Natural killer cell treated with Interleukin-12 subunit alpha and Interleukin-12 subunit beta and Interleukin-15 and Interleukin-18, amount 100 ng/mL, for 72 hours (primary cell): Measurements from ENCODE around the gene BEST3. TPM values are rescaled to one million over a fixed set of nuclear protein-coding genes. Genes with fewer than 3 reads are reported as not detected.
"Not testable (repeated sequence)": the region's sequence is repeated elsewhere in the genome, so short reads cannot be mapped to it uniquely, and the experiment has no call there.

Experiments used
- ATAC-seq, 2 donors: fragments of 150-1000 bp; cut with Tn5 transposase in 1 of 2; sonication (Bioruptor Pico), chemical (Tn5 transposase) in 1 of 2; 2 replicates each; pipeline ENCODE4 v1.10.0; 2021
- DNase-seq: peaks from one replicate; pipeline ENCODE4 v3.0.0; 2022; ENCODE audit warnings: low spot score
- H3K27ac Mint-ChIP-seq, 2 donors: 1 replicate in 1 of 2; 2 replicates in 1 of 2; pipeline ENCODE4 v1.8.0; 2022; ENCODE audit warnings: mixed read lengths in 2 of 2, mild to moderate bottlenecking in 1 of 2, moderate library complexity in 1 of 2
- H3K27me3 Mint-ChIP-seq, 2 donors: 1 replicate in 1 of 2; 2 replicates in 1 of 2; pipeline ENCODE4 v1.8.0; 2022; ENCODE audit warnings: mixed read lengths in 2 of 2
- H3K36me3 Mint-ChIP-seq: one replicate; pipeline ENCODE4 v1.8.0; 2022; ENCODE audit warnings: mixed read lengths
- H3K4me1 Mint-ChIP-seq, 2 donors: 1 replicate in 1 of 2; 2 replicates in 1 of 2; pipeline ENCODE4 v1.8.0; 2022; ENCODE audit warnings: low read depth in 2 of 2, mixed read lengths in 2 of 2, mild to moderate bottlenecking in 1 of 2
- H3K4me3 Mint-ChIP-seq: one replicate; pipeline ENCODE4 v1.8.0; 2022; ENCODE audit warnings: mixed read lengths
- H3K9me3 Mint-ChIP-seq: 2 replicates; pipeline ENCODE4 v1.8.0; 2022; ENCODE audit warnings: mixed read lengths
- total RNA-seq, 2 donors: library from RNA; stranded (reverse); gene quantifications; one replicate each; pipeline ENCODE4 v1.2.3, GENCODE V29; 2022

Gene BEST3
- total RNA-seq, 2 donors from 2014 or later: not detected

GRCh38 chr12:69620077-69620476 lies 79.0 kb downstream of the BEST3 start:
- no peaks in the 10 kb centered on the region for H3K9me3 Mint-ChIP-seq
- ATAC-seq: no peak
- H3K4me3 Mint-ChIP-seq: no peak overlapping the region
- H3K27me3 Mint-ChIP-seq: peaks cover 30 to 37% of the 10 kb centered on the region in 2 donors
- H3K36me3 Mint-ChIP-seq: no peaks in the 10 kb centered on the region
- no peak for DNase-seq
- no peak overlapping the region for H3K27ac Mint-ChIP-seq
- H3K4me1 Mint-ChIP-seq: no peaks in the 10 kb centered on the region

- Mint-ChIP-seq H3K9me3 (no peaks in the 10 kb centered on the region), H3K27ac (no peak overlapping the region), H3K27me3 (peaks cover 29 to 35% of the 10 kb centered on the region in 2 donors), H3K4me3 (no peak overlapping the region), H3K36me3 (no peaks in the 10 kb centered on the region), H3K4me1 (no peaks in the 10 kb centered on the region)
- no peak for ATAC-seq
- DNase-seq: no peak
These were observed 80.1 kb downstream of the BEST3 start for GRCh38 chr12:69619050-69619449.

- Mint-ChIP-seq H3K9me3 (no peaks in the 10 kb centered on the region), H3K4me1 (no peaks in the 10 kb centered on the region), H3K4me3 (no peak overlapping the region), H3K27me3 (peaks cover 24 to 33% of the 10 kb centered on the region in 2 donors), H3K27ac (no peak overlapping the region), H3K36me3 (no peaks in the 10 kb centered on the region)
- DNase-seq: no peak
- no peak for ATAC-seq
These were observed 83.1 kb downstream of the BEST3 start for GRCh38 chr12:69616025-69616424.

- no peaks in the 10 kb centered on the region for H3K9me3 Mint-ChIP-seq
- no peak overlapping the region for H3K4me3 Mint-ChIP-seq
- H3K27me3 Mint-ChIP-seq: peaks cover 15 to 24% of the 10 kb centered on the region in 2 donors
- DNase-seq (no peak), ATAC-seq (no peak)
- no peak overlapping the region for H3K27ac Mint-ChIP-seq
- no peaks in the 10 kb centered on the region for H3K4me1 Mint-ChIP-seq
- no peaks in the 10 kb centered on the region for H3K36me3 Mint-ChIP-seq
These were observed 85.8 kb downstream of the BEST3 start for GRCh38 chr12:69613351-69613750.

- ATAC-seq (no peak), DNase-seq (no peak)
- Mint-ChIP-seq H3K27me3 (peaks cover 6 to 23% of the 10 kb centered on the region in 2 donors), H3K36me3 (no peaks in the 10 kb centered on the region), H3K27ac (no peak within 1 kb of the TSS), H3K9me3 (no peaks in the 10 kb centered on the region), H3K4me1 (no peaks in the 10 kb centered on the region), H3K4me3 (no peak within 1 kb of the TSS)
These were observed 88.4 kb downstream of the BEST3 start, which contains the start of gene LRRC10 for GRCh38 chr12:69610729-69611128. Gene LRRC10, minus strand, starts transcription at chr12:69610907. Its CDS starts 69 bp downstream, at chr12:69610838.

GRCh38 chr12:69610126-69610525 lies 89.0 kb downstream of the BEST3 start:
- ATAC-seq: peak in 1 of 2 donors; percentile 32
- H3K9me3 Mint-ChIP-seq: no peaks in the 10 kb centered on the region

GRCh38 chr12:69608114-69608513 lies 91.0 kb downstream of the BEST3 start:
- no peak overlapping the region for H3K4me3 Mint-ChIP-seq

More at GRCh38 chr12:69610126-69610525, 89.0 kb downstream of the BEST3 start:
- Mint-ChIP-seq H3K36me3 (no peaks in the 10 kb centered on the region), H3K27ac (no peak overlapping the region), H3K4me1 (no peaks in the 10 kb centered on the region), H3K27me3 (peaks cover 0 to 16% of the 10 kb centered on the region in 2 donors), H3K4me3 (no peak overlapping the region)
- DNase-seq: no peak

GRCh38 chr12:69604275-69604674 lies 94.8 kb downstream of the BEST3 start:
- H3K27me3 Mint-ChIP-seq: not testable (repeated sequence)

More at GRCh38 chr12:69608114-69608513, 91.0 kb downstream of the BEST3 start:
- H3K27ac Mint-ChIP-seq: no peak overlapping the region
- H3K36me3 Mint-ChIP-seq: no peaks in the 10 kb centered on the region
- no peak for DNase-seq
- ATAC-seq: no peak
- H3K27me3 Mint-ChIP-seq: peaks cover 0 to 6% of the 10 kb centered on the region in 2 donors
- no peaks in the 10 kb centered on the region for H3K4me1 Mint-ChIP-seq
- H3K9me3 Mint-ChIP-seq: no peaks in the 10 kb centered on the region

More at GRCh38 chr12:69604275-69604674, 94.8 kb downstream of the BEST3 start:
- not testable (repeated sequence) for H3K4me3 Mint-ChIP-seq, DNase-seq, ATAC-seq, H3K9me3 Mint-ChIP-seq, H3K27ac Mint-ChIP-seq, H3K4me1 Mint-ChIP-seq
- H3K36me3 Mint-ChIP-seq: peaks cover 26% of the 10 kb centered on the region

Other genes starting within 250 kb of the BEST3 start
- gene FRS2, start 228.9 kb downstream of the BEST3 start, total RNA-seq: 10 to 100 TPM; 15.2 to 17.6 TPM
- 100 to 1,000 TPM; 225 to 394 TPM for gene CCT2, start 113.8 kb downstream of the BEST3 start, total RNA-seq
- not detected for gene LRRC10, start 88.4 kb downstream of the BEST3 start, total RNA-seq
- 10 to 100 TPM; 19.6 to 27.7 TPM for gene RAB3IP, start 39.6 kb upstream of the BEST3 start, total RNA-seq
- gene MYRFL, start 125.9 kb upstream of the BEST3 start, total RNA-seq: not detected